ENCODE data around the gene UNC80. TPM values are rescaled to one million over a fixed set of nuclear protein-coding genes. Genes with fewer than 3 reads are reported as not detected.

The UNC80 gene
- total and polyA plus RNA-seq, 2 of the 13 experiments (the other 11 are each of a cell fraction or from before 2014, with no cell fraction given) = not detected

DNA sequence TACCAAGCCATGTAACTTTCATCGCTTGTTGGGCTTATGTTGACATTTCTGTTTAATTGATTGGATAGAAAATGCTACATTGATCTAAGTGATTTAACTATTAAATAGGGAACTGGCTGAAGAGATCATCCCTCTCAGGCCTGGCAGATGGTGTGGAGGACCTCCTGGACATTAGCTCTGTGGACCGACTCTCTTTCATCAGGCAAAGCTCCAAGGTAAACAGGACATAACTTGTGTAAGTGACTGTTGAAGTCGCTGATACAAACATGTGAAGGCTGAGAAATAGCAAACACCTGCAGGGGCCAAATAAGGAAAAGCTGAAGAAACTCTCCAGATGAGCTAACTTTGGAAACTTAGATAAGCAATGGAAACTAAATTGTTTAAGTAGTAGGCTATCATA is 68.8 kb downstream of the UNC80 start:
- ChIA-PET POLR2A (no interaction called here), CTCF (ENCODE audit: low intra/inter-chr PET ratio, low total read pairs) (no interaction called here)
- FAIRE-seq (no peak), ATAC-seq (peak; percentile 43; the same call in 1 of the 3 replicates), DNase-seq (ENCODE audit: low spot score) (no peak)
- in situ Hi-C loops (cut with HindIII; ENCODE audit: extremely low pct_ligation_motif_present, low pct_unique_long_range_greater_than_20kb) = no loop called here
- H3K79me2 ChIP-seq (ENCODE audit: insufficient read depth, low read length) = no peaks in the 10 kb centered on the region
- no peak overlapping the region for H3K4me3 ChIP-seq (replicated peaks in 1 of 3; ENCODE audit: insufficient read depth in 1 of 3, low read depth in 2 of 3, low read length in 3 of 3)
- no peak overlapping the region for H3K27ac ChIP-seq (ENCODE audit: extremely low read length, insufficient read depth, low read length)
- H2AFZ ChIP-seq (ENCODE audit: low read length) = no peak overlapping the region
- no peaks in the 10 kb centered on the region for H4K20me1 ChIP-seq (ENCODE audit: insufficient read depth, low read length)
- no peaks in the 10 kb centered on the region for H3K9me3 ChIP-seq (ENCODE audit: low read length)
- no TSS peak for BruUV-seq (replicated peaks)
- no peak overlapping the region for H3K4me2 ChIP-seq (ENCODE audit: low read depth, low read length)
- H3K36me3 ChIP-seq (replicated peaks in 1 of 2; ENCODE audit: control insufficient read depth in 1 of 2, insufficient read depth in 2 of 2, low read length in 2 of 2) = no peaks in the 10 kb centered on the region
- no peak for TF ChIP-seq ZFP90 (CRISPR knock-in tag; IDR thresholded peaks at IDR 0.05; ENCODE audit: borderline replicate concordance)
- TF ChIP-seq MYNN (CRISPR knock-in tag; IDR thresholded peaks at IDR 0.05; ENCODE audit: low read depth) = no peak
- no peak for TF ChIP-seq ZNF282 (IDR thresholded peaks at IDR 0.05; ENCODE audit: partially characterized antibody)
- TF ChIP-seq ZSCAN9 (CRISPR knock-in tag; IDR thresholded peaks at IDR 0.05; ENCODE audit: borderline replicate concordance) = no peak
- TF ChIP-seq NFE2 (CRISPR knock-in tag; IDR thresholded peaks at IDR 0.05) = no peak
- TF ChIP-seq RELA (CRISPR knock-in tag; IDR thresholded peaks at IDR 0.05) = no peak
- TF ChIP-seq ZMAT3 (CRISPR knock-in tag; conservative IDR thresholded peaks at IDR 0.05) = no peak
- no peak for TF ChIP-seq ZC3H4 (CRISPR knock-in tag; IDR thresholded peaks at IDR 0.05; ENCODE audit: borderline replicate concordance)
- TF ChIP-seq ZNF3 (CRISPR knock-in tag; IDR thresholded peaks at IDR 0.05) = no peak
- intact Hi-C loops (cut with micrococcal nuclease; ENCODE audit: unreplicated experiment) = no loop called here
- no peak overlapping the region for H3K9ac ChIP-seq (ENCODE audit: insufficient read depth, low read depth, low read length)
- WGBS (ENCODE audit: low lambda C conversion rate) = 2% methylated on average over 3 of the region's 3 CpGs
- H3K27me3 ChIP-seq (ENCODE audit: control insufficient read depth in 1 of 2, insufficient read depth in 2 of 2, low read length in 2 of 2) = no peaks in the 10 kb centered on the region
- H3K4me1 ChIP-seq (ENCODE audit: insufficient read depth, low read length) = no peaks in the 10 kb centered on the region

DNA sequence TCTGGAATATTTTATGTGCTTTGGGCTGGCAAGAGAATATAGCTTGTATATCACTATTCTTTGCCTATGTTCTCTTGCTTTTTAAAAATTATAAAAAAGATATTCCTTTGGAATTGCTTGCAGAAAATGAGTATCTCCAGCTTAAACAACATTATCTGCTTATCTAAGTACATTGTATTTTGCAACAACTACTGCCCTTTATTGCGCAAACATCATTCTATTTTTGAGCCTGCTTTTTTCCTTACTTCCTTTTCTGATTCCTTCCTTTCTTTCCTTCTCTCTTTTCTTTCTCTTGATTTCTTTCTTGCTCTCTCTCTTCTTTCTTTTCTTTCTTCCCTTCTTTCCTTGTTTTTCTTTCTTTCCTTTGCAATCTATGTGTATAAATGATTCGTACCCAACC is 74.0 kb downstream of the UNC80 start:
- in situ Hi-C loops (cut with HindIII; ENCODE audit: extremely low pct_ligation_motif_present, low pct_unique_long_range_greater_than_20kb) = no loop called here
- CTCF ChIA-PET (ENCODE audit: low intra/inter-chr PET ratio, low total read pairs) = no interaction called here
- Histone ChIP-seq H2AFZ (ENCODE audit: low read length) (no peak overlapping the region), H3K4me3 (replicated peaks in 1 of 3; ENCODE audit: insufficient read depth in 1 of 3, low read depth in 2 of 3, low read length in 3 of 3) (no peak overlapping the region), H3K9me3 (ENCODE audit: low read length) (no peaks in the 10 kb centered on the region), H3K27ac (ENCODE audit: extremely low read length, insufficient read depth, low read length) (no peak overlapping the region), H3K27me3 (ENCODE audit: control insufficient read depth in 1 of 2, insufficient read depth in 2 of 2, low read length in 2 of 2) (no peaks in the 10 kb centered on the region), H3K4me1 (ENCODE audit: insufficient read depth, low read length) (no peaks in the 10 kb centered on the region), H3K9ac (ENCODE audit: insufficient read depth, low read depth, low read length) (no peak overlapping the region), H3K4me2 (ENCODE audit: low read depth, low read length) (no peak overlapping the region), H3K36me3 (replicated peaks in 1 of 2; ENCODE audit: control insufficient read depth in 1 of 2, insufficient read depth in 2 of 2, low read length in 2 of 2) (no peaks in the 10 kb centered on the region), H3K79me2 (ENCODE audit: insufficient read depth, low read length) (no peaks in the 10 kb centered on the region), H4K20me1 (ENCODE audit: insufficient read depth, low read length) (no peaks in the 10 kb centered on the region)
- WGBS (ENCODE audit: low lambda C conversion rate) = 23% methylated on average over 2 of the region's 2 CpGs
- DNase-seq (ENCODE audit: low spot score) (no peak), FAIRE-seq (no peak), ATAC-seq (no peak)
- TF ChIP-seq CEBPB (IDR thresholded peaks at IDR 0.05; ENCODE audit: borderline replicate concordance, low read depth, low read length) (peak; percentile 81), CEBPG (CRISPR knock-in tag; IDR thresholded peaks at IDR 0.05) (peak; percentile 55; the same call in 1 of the 2 replicates), ZNF282 (IDR thresholded peaks at IDR 0.05; ENCODE audit: partially characterized antibody) (no peak)
- POLR2A ChIA-PET = no interaction called here
- BruUV-seq (replicated peaks) = no TSS peak
- intact Hi-C loops (cut with micrococcal nuclease; ENCODE audit: unreplicated experiment) = no loop called here
